Measurements from ENCODE around the gene HDAC11.
"Not testable (repeated sequence)": the region's sequence is repeated elsewhere in the genome, so short reads cannot be mapped to it uniquely, and the experiment has no call there.

HDAC11 gene

DNA sequence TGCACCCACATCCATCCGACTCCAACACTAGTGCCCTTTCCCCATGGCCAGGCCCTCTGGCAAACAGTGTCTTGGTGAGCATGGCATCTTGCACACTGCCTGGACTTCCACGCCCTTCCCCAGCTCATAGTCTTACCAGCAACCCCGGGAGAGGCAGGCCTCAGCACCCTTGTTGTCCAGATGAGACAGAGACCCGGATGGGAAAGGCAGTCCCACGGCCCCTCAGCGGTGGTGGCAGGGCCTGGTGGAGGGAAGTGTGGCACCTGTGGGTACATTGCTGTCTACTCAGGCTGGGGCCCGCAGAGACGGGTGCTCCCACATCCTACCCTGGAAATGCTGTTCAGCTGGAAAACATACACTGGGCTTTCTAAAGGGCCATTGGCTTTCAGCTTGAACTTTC lies 28.4 kb downstream of the HDAC11 start:
- DNase-seq = no peak

DNA sequence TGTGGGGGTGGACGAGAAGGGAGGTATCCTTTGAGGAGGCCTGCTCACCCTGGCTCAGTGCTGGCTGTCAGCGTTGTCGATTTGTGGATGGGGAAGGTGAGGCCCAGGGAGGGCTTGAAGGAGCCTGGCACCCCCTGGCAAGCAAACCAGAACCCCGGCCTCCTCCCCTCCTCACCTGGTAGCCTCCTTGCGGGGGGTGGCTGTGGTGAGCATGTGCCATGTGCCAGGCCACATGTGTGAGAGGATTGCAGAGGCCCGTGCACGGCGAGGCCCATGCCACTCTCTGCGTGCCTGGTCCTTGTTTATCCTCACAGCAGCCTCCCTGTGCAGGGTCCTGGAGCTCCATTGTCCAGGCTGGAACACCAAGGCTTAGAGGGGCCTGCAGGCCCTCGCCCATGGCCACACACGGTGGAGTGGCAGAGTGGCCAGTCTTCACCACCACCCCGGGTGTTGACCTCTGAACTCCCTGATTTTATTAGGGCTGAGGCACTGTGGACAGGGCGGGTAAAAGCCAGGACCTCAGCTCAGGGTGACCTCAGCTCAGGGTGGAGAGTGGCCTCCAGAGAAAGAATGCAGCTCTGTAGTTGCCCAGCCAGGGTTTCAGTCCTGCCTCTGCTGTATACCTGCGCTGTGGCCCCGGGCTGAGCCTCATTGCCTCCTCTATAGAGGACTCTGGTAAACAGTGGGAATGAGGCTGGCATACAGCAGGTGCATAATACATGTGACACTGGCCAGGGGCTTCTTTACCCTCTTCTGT lies 29.1 kb downstream of the HDAC11 start:
- no peak for DNase-seq

GRCh38 chr3:13509816-13510192 lies 29.7 kb downstream of the HDAC11 start:
- no peak for DNase-seq

- DNase-seq = no peak
Measured at GRCh38 chr3:13512451-13512850, 32.3 kb downstream of the HDAC11 start.

- DNase-seq = no peak
Measured at GRCh38 chr3:13513051-13513912, 33.2 kb downstream of the HDAC11 start.

DNA sequence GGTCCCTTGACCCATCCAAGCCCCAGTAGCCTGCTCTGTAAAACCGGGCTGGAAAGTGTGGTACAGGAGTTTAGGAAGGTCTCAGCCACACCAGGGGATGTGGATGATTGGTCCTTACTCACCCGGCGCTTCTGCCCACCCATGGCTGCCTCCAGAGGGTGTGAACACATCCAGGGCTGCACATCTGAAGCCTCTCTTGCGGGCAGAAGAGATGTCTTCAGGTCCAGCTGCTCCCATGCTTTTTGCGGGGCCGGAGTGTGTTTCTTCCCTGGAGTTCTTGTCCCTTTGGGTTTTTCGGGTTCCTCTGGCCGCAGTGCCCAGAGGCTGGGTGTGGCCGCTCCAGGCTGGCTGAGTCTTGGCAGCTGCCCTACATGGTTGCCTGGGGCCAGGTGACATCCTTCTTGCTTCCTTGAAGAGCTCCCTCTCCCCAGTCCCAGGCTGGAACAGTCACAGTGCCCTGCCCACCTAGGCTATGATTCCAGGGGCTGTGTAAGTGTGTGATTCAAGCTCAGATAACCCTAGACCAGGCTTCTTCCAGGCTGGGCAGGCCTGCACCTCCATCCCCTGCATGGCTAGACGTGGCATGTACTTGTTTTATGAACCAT lies 33.9 kb downstream of the HDAC11 start:
- no peak for DNase-seq

GRCh38 chr3:13514639-13515435 lies 34.7 kb downstream of the HDAC11 start:
- DNase-seq = peak; percentile 65

DNA sequence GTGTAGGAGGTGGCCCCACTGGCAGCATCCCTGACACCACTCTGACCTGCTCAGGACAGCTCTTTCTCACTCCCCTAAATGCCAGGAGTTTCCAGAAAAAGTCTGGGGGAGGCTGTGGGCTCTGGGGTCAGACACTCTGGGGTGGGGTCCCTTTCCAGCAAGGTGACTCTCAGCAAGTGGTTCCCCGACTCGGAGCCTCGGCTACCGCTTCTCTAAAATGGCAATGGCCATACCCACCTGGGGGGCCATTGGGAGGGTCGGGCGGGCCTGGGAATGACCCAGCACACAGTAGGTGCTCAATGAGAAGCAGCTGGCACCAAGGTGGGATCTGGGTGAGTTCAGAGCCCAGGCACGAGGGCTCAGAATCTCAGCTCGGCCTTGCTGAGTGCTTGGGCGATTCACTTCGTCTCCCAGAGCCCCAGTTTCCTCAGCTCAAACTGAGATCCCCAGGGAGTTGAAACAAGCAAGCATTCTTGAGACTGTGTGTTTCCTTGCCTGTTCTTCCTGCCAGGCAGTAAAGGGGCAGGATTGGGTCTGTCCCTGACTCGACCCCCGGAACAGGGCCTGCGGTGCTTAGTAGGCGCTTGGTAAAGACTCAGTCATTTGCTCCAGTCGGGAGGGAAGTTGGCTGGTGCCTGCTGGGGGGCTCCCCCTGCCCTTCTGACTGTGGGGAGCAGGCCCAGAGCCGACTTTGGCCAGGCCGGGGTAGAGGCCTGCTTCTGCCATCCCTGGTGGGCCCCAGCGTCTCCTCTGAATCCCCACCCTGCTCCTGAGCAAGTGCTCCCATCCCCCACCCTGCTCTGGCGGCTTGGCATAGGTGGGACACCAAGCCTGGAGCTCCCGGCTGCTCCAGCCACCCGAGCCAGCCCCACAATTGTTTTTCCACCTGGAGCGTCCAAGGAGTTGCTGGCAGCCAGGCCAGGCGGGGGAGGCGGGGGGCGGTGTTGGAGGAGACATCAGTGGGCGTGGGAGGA lies 36.0 kb downstream of the HDAC11 start:
- no peak for DNase-seq

DNA sequence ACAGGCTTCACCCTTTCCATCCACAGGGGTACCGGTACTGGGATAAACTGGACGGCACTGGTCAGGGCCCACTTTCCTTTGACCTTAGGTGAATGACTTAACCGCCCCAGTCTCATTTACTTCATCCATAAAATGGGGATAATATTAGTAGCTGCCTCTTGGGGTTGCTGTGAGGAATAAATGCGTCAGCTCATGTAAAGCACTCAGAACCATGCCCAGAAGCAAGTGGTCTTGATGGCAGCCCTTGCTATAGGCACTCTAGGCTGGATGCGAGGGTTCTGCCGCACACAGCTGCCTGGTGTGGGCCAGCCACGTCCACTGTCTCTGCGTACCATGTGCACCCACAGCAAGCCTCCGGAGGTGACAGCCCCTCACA lies 36.6 kb downstream of the HDAC11 start:
- no peak for DNase-seq

GRCh38 chr3:13517253-13517977 lies 37.3 kb downstream of the HDAC11 start:
- no peak for DNase-seq

DNA sequence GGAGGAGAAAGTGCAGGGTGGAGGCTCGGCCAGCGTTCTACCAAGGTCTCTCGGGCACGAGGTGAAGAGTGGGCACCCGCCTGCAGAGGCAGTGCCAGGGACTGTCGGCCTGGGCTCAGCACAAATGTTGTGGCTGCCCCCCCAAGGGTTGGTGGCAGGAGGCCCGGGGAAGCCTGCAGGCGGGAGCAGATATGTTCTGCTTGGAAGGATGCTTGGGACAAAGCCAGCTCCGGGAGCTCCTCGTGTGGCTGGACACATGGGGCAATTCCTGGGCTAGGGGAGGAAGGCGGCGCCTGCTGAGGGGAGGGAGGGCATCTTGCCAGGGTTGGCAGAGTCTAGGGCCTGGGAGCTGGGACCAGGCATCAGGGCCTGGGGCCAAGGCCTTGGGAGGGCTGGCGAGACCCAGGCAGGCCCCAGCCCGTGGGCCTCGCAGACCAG lies 38.4 kb downstream of the HDAC11 start:
- DNase-seq = no peak

GRCh38 chr3:13519006-13519791 lies 39.1 kb downstream of the HDAC11 start:
- no peak for DNase-seq

- no peak for DNase-seq
Measured at GRCh38 chr3:13520326-13520880, 40.3 kb downstream of the HDAC11 start.

DNA sequence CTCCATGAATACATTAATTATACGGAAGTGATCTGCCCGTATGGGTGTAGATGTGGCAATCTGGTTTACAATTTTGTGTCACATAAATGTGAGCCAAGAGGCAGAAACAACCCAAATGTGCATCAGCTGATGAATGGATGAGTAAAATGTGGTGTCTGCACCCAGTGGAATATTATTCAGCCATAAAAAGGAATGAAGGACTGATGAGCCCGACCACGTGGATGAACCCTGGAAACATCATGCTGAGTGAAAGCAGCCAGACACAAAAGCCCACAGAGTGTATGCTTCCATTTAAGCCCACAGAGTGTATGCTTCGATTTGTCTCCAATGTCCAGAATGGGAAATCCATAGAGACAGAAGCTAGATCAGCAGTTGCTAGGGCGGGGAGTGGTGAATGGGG lies 41.2 kb downstream of the HDAC11 start:
- DNase-seq = no peak

DNA sequence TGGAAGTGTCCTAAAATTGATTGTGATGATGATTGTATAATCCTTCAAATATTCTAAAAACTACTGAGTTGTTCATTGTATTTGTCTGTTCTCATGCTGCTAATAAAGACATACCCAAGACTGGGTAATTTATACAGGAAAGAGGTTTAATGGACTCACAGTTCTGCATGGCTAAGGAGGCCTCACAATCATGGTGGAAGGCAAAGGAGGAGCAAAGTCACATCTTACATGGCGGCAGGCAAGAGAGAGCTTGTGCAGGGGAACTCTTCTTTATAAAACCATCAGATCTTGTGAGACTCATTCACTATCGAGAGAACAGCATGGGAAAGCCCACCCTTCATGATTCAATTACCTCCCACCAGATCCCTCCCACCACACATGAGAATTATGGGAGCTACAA lies 41.6 kb downstream of the HDAC11 start:
- not testable (repeated sequence) for DNase-seq

- no peak for DNase-seq
Measured at GRCh38 chr3:13522236-13522635, 42.1 kb downstream of the HDAC11 start.

DNA sequence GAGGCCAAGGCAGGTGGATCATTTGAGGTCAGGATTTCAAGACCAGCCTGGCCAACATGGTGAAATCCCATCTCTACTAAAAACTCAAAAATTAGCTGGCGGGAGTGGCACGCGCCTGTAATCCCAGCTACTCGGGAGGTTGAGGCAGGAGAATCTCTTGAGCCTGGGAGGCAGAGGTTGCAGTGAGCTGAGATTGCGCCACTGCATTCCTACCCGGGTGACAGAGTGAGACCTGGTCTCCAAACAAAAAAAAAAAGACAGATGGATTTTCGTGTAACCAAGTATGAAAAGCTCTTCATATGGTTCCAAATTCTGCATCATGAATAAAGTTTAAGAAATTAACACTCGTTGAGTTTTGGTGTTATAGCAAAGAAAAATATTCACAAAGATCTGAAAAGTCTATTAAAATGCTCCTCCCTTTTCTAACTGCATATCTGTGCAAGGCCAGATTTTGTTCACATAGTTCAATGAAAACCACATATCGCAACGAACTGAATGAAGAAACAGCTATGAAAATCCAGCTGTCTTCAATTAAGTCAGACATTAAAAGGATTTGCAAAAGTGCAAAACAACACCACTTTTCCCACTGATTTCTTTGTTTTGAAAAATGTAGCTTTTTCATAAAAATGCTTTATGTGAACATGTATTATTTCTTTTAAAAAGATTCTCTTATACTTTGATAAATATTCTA lies 45.0 kb downstream of the HDAC11 start:
- DNase-seq = no peak

GRCh38 chr3:13525827-13526625 lies 45.9 kb downstream of the HDAC11 start:
- no peak for DNase-seq

DNA sequence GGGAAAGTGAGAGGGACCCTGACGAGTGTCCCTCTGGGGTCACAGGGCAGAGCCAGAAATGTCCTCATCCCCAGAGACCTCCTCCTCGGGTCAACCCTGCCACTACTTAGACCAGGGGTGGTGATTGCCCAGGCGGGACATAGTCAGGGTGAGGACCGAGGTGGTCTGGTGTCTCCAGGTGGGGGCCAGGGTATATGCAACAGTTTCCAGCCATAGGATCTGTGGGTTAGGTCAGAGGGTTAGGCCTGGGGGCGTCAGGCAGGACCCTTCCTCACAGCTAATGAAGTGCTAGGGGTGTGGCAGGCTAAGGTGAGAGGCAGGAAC lies 46.5 kb downstream of the HDAC11 start:
- DNase-seq = no peak
